Fibroblast of the aortic adventitia (primary cell): ENCODE measurements around the gene NIT2. TPM values are rescaled to one million over a fixed set of nuclear protein-coding genes. Genes with fewer than 3 reads are reported as not detected.
A peak's percentile ranks its signal among the peaks of the same experiment; 100 is the strongest.
"Not testable (repeated sequence)": the region's sequence is repeated elsewhere in the genome, so short reads cannot be mapped to it uniquely, and the experiment has no call there.

Experiments
- DNase-seq: peaks from one replicate; pipeline ENCODE4 v3.0.0-alpha.2; 2010; ENCODE audit warnings: low read depth
- H3K4me3 ChIP-seq: 2 replicates; pipeline ENCODE4 v1.5.1; 2011; ENCODE audit warnings: low read depth, mild to moderate bottlenecking, control low read depth, low read length, moderate library complexity
- total RNA-seq: library from RNA; depleted of rRNA; stranded (reverse); fragments of >200 nt; gene quantifications from 2 replicates; pipeline ENCODE4 v1.2.3, GENCODE V29; 2012; ENCODE audit warnings: low replicate concordance
- TF ChIP-seq, protein P1 (sequence below): IDR thresholded peaks from 2 replicates; pipeline ENCODE4 v1.5.1; 2011; ENCODE audit warnings: mild to moderate bottlenecking, low read length, control low read depth, inconsistent platforms; ENCODE audit not compliant: insufficient read depth

The NIT2 gene
- total RNA-seq, 1 donor: 27.7 TPM

DNA sequence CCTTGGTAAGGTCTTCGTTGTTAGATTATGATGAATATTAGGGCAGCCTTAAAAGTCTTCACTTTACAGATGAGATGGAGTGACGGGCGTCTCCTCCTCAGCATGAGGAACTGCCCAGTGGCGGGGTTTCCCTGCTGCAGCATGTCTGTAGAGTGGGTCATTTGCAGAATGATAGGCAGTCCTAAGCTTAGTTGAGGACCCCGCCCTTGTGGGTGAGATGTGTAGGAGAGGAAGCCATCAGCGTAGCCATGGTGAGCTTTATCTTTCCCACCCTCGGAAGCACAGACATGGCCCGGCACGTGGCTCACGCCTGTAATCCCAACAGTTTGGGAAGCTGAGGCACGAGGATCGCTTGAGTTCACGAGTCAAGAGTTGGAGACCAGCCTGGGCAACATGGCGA, 877 bp downstream of the NIT2 start:
- peak overlapping the region; percentile 71 for H3K4me3 ChIP-seq
- TF ChIP-seq, protein P1, sequence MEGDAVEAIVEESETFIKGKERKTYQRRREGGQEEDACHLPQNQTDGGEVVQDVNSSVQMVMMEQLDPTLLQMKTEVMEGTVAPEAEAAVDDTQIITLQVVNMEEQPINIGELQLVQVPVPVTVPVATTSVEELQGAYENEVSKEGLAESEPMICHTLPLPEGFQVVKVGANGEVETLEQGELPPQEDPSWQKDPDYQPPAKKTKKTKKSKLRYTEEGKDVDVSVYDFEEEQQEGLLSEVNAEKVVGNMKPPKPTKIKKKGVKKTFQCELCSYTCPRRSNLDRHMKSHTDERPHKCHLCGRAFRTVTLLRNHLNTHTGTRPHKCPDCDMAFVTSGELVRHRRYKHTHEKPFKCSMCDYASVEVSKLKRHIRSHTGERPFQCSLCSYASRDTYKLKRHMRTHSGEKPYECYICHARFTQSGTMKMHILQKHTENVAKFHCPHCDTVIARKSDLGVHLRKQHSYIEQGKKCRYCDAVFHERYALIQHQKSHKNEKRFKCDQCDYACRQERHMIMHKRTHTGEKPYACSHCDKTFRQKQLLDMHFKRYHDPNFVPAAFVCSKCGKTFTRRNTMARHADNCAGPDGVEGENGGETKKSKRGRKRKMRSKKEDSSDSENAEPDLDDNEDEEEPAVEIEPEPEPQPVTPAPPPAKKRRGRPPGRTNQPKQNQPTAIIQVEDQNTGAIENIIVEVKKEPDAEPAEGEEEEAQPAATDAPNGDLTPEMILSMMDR: no peak
- DNase-seq: no peak

DNA sequence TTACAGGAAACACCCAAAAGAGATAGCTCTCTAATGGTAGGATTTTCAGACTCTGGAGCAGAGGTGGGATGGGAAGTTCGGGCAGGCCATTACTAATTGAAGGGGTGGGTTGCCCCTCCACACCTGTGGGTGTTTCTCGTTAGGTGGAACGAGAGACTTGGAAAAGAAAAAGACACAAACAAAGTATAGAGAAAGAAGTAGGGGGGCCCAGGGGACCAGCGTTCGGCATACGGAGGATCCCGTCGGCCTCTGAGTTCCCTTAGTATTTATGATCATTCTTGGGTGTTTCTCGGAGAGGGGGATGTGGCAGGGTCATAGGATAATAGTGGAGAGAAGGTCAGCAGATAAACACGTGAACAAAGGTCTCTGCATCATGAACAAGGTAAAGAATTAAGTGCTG, 1.7 kb downstream of the NIT2 start:
- H3K4me3 ChIP-seq, DNase-seq: not testable (repeated sequence)

DNA sequence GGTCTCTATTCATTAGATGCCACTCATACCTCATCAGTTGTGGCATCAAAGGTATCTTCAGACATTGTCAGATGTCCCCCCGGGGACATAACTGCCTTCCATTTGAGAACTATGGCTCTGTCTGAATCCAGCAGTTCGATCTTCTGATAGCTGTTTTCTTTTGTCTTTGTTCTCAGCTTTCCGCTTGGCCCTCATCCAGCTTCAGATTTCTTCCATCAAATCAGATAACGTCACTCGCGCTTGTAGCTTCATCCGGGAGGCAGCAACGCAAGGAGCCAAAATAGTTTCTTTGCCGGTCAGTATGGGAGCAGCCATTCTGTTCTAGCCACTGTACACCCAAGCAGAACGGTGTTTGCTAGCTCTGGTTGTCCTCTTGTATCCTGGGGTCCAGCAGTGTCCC, 4.4 kb downstream of the NIT2 start:
- no peak overlapping the region for H3K4me3 ChIP-seq
- DNase-seq: no peak
- TF ChIP-seq, protein P1: no peak

DNA sequence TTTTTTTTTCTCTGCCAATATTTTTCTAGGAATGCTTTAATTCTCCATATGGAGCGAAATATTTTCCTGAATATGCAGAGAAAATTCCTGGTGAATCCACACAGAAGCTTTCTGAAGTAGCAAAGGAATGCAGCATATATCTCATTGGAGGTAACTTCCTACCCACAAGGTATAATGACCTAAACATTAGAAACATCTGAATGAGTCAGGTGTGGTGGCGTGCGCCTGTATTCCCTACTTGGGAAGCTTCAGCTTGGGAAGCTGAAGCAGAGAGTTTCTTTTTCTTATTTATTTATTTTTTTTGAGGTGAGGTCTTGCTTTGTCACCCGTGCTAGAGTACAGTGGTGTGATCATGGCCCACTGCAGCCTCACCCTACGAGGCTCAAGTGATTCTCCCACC, 5.2 kb downstream of the NIT2 start:
- TF ChIP-seq, protein P1: no peak
- no peak for DNase-seq
- no peak overlapping the region for H3K4me3 ChIP-seq

DNA sequence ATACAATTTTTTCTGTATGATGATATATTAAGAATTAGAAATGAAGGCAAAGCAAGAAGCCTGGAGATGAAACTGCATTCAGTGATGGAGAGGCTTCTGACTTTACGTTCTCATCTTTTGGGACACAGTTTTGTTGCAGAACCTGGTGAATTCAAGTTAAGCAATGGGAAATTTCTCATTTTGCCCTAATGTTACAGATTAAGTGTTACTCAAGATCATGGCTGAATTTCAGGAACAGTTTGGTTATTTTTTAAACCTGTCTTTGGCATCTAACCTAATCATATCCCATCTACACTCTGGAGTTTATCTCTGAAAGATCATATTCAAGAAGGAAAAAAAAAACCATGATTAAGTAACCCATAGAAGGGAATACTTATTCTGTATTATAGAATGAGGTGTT, 6.0 kb downstream of the NIT2 start:
- TF ChIP-seq, protein P1: no peak
- no peak for DNase-seq
- no peak overlapping the region for H3K4me3 ChIP-seq

DNA sequence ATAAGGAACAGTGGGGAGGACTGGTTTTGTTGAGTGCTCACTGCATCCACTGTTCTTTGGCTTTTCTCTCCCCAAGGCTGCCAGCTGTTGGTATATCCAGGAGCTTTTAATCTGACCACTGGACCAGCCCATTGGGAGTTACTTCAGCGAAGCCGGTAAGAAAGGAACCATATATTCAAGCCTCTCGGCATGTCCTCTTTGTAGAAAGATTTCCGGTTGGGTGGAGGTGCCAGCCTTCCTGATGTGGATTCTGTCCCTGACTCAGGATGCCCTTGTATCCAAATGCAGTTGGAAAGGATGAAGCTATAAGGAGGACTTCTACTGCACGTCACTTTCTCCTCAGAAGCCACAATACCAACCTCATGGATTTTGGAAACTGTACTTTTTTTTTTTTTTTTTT, 14.2 kb downstream of the NIT2 start:
- DNase-seq: no peak
- TF ChIP-seq, protein P1: no peak
- no peak overlapping the region for H3K4me3 ChIP-seq

DNA sequence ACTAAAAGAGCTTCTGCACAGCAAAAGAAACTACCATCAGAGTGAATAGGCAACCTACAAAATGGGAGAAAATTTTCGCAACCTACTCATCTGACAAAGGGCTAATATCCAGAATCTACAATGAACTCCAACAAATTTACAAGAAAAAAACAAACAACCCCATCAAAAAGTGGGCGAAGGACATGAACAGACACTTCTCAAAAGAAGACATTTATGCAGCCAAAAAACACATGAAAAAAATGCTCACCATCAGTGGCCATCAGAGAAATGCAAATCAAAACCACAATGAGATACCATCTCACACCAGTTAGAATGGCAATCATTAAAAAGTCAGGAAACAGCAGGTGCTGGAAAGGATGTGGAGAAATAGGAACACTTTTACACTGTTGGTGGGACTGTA, 17.2 kb downstream of the NIT2 start:
- DNase-seq, H3K4me3 ChIP-seq: not testable (repeated sequence)

DNA sequence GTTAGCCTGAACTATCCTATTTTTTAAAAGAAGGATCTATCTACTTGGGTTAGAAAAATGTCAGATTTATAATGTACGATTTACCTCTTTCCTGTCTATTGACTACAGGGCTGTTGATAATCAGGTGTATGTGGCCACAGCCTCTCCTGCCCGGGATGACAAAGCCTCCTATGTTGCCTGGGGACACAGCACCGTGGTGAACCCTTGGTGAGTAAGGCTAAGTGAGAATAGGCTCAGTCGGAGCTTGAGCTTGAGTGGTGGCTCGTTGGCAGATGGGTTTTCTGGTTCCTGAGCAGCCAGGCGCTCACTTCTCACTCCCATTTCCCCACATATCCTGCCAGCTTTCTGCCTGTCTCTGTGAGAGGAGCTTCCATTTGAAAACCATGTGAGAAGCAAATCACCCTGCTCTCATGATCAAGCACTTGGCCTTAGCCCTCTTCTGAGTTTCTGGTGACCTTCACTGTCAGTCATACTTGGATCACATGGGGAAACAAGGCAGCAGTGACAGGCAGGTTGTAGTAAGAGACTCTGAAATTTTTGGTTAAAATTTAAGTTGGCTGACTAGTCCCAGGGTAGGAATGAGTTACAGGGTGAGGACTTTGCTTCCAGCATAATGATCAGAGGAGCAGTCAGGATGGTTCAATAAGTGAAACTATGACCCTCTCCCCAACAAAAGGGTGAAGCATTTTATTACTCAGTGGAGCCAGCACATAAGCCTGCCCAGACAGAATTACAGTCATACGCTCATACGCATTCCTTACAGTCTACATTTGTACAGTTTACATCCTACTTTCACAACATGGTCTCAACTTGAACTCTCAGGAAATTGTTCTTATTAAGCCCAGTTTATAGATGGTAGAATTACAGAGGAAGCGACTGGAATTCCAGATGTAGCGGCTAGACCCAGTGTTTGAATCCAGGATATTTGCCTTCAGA, 18.0 kb downstream of the NIT2 start:
- TF ChIP-seq, protein P1: no peak
- no peak for DNase-seq
- no peak overlapping the region for H3K4me3 ChIP-seq
